Right hindlimb (tissue), 1 donor: Measurements from ENCODE around the gene PAEP.

Experiments used
- DNase-seq: peaks from one replicate; pipeline ENCODE4 v3.0.0-alpha.2; 2018

Gene PAEP

DNA sequence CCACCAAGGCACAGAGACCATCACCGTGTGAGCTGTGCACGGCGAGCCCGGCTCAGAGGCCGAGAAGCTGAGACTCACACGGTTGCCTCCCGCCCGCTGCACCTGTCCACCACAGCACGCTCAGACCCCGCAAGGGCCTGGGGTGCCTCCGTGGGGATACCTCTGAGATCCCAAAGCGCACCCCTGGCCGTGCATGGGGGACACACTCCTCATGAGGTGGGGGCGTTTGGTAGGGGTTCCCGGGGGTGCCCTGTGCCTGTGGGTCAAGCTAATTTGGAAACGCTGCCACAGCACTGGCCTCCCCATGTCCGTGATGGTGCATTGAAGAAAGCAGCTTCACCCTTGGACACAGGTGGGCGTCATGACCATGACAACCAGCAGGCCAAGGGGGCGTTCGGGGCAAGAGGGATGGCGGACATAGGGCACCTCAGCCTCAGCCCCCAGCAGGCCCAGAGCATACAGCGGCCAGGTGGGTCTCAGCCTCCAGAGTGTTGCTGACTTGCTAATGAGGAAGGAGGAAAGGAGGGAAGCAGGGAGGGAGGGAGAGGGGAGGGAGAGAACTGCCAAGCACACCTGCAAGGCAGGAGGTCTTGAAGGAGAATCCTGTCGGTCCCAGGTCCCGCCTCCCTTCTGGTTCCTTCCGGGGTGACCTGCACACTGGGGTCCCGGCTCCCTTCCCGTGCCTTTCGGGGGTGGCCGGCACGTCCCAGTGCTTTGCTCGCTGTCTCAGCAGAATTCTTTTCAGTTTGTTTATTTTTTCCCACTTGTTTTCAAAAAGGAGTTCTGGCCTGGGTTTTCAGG lies 43.1 kb downstream of the PAEP start:
- DNase-seq, result no peak

DNA sequence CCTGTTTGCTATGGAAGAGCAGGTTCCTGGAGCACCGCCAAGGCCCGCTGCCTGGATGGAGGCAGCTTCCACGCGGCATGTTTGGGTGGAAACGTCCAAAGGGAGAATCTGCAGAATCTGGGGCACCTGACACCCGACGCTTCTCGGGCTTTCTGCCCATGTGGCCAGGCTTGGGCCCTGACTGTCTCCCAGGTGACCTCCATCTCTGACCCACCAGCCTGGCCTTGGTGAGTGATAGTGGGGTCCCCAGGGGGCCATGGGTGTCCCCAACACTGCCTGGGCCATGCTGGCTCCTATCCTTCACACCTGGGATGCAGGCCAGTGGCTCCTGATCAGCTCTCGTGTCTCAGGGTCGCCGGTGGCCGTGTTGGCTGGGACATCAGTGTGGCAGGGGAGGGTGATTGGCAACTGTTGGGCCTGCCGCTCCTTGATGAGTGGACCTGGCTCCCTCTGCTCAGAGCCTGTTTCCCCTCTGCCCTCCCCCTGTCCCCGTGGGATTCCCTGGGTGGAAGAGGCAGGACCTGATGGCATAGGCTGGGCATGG lies 43.8 kb downstream of the PAEP start:
- no peak for DNase-seq

DNA sequence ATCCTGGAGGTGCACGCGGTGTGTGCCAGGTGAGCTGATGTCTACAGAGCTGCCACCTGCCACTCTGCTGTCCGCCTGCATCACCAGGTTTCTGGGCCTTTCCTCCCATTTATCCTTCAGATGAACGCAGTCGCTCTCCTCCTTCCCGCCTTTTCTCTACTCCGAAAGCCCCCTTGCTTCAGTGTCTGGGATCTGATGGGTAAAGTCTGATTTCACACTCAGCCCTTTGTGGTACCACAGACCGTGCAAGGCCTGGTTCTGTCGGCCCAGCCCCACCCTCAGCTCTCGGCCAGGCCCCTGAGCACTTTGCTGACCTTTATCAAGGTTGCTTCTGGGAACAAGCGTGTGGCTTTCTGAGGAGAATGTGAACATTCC lies 45.3 kb downstream of the PAEP start:
- DNase-seq, result no peak

DNA sequence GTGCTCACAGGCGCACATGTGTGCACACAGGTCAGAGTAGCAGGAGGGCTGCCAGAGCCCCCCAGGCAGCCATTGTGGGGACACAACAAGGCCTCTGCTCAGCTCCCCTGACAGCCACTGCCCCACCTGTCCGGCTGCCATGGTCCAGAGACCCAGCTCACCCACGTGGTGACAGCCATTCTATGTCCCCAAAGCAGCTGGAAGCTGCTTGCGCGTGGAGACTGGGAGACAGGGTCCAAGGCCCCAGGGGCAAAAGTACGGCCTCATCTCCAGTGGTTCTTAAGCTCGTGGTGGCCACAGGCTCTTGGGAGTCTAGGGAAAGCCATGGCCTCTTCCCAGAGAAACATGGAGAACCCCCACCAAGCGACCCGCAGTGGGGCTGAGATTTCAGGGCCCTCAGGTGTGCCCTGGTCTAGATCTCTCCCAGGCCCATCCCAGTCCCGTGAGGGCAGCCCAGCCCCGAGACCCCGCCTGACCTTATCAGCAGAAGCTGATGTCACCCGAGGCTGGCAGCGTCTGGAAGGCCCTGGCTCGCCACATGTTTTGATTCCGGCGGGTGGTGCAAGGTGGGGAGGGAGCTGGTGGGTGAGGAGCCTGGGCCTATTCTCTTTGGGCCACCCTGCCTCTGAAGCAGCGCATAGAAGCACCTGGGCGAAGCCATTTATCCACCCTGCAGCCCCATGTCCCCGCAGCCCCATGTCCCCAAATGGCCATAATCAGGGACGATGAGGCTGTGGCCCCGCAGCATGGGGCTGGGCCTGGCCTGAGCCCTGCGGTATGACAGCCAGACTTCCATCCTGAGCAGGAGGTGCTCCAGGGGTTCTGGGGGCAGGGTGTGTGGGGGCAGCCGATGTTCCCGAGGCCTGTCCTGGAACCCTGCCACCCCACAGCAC lies 46.1 kb downstream of the PAEP start:
- no peak for DNase-seq

DNA sequence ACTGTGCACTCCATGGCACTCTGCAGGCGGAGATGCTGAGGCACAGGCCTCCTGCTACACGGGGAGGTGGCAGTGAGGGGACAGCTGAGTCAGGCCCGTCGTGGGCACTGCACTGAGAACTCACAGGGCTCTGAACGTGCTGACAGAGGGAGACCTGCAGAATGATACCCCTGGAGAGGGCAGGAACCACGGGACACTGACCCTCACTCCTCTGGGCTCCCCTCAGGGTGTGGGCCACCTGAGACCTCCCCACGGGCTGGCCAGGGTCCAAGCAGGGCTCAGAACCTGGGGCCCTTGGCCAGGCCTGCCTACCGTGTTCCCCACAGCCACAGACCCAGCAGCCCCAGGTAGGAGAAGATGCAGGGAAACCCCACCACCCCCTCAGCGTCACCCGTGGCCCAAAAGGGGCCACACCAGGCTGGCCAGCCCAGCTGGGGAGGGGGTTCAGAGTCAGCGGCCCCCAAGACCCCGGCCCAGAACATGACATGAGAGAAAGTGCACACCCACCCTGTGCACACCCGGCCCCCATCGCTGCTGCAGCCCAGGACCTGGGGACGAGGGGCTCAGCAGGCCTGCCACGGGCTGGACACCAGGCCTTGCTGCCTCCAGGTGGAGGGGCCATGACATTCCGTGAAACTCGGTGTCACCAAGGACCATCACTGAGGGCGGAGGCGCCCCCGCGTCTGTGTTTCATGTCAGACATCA lies 46.9 kb downstream of the PAEP start:
- no peak for DNase-seq

DNA sequence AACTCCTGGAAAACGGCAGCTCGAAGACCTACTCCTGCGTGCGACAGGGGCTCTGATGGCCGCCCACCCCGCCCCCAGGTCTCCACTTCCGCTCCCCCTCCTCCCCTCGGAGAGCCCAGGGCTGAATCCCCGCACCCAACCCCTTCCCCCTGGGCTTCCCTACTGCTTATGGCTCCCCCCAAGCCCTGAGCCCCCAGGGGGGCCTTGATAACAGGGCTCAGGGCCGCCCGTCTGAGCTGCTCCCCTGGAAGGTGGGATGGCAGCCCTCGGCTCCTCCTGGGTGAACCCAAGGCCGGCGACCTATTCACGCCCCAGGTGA lies 47.4 kb downstream of the PAEP start:
- no peak for DNase-seq

DNA sequence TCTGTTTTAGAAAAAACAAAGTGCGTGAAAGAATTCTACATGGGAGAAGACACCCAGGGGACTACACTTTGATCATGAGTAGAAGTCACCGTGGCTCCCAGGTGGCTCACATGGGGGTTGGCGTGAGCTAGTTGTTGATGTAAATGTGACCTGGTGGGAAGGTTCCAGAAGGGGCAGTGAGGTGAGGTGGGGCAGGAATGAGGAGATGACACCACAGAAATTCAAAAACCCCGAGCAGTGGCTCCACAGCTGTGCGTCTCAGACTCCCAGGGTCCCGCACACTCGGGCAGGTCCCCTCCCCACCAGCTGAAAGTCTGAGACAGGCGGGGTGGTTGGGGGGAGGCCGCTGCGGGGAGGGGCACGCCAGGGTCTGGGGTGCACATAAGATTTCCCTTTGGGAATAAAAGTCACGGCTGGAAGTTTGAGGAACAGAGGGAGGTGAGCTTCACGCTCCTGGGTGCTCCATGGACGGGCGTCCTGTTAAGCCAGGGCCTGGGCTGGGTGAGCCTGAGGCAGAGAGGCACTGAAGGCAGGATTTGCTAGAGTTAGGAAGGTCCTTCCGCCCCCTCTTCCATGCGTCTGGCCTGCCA lies 47.9 kb downstream of the PAEP start:
- no peak for DNase-seq

DNA sequence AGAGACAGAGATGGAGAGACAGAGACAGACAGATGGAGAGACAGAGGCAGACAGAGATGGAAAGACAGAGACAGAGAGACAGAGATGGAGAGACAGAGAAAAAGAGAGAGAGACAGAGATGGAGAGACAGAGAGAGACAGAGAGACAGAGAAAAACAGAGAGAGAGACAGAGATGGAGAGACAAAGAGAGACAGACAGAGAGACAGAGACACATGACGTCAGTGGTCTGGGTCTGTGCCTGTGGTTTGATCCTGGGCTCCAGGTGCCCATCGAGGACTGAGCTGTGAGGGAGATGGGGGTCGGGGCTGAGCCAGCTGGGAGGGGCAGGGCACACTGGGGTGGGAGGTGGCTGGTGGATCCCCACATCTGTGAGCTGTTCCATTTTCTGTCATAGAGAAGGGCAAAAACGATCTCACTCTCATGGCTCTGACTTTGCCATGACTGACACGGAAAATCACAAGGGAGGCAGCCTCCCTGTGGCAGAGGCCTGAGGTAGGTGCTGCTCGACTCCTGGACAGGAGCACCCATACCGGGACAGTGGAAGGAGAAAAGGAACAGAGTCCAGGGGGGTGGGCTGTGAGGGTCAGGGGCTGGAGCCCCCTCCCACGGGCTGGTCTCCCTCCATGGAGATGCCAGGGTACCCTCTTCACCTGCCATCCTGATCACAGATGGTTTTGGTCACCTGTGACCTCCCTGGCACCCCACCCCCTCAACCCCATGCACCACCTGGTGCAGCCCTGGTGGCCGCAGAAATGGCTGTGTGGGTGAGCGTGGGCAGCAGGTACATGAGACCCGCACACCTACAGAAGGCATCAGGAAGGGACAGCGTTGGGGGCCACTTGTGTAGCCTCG lies 49.0 kb downstream of the PAEP start:
- DNase-seq, result no peak

DNA sequence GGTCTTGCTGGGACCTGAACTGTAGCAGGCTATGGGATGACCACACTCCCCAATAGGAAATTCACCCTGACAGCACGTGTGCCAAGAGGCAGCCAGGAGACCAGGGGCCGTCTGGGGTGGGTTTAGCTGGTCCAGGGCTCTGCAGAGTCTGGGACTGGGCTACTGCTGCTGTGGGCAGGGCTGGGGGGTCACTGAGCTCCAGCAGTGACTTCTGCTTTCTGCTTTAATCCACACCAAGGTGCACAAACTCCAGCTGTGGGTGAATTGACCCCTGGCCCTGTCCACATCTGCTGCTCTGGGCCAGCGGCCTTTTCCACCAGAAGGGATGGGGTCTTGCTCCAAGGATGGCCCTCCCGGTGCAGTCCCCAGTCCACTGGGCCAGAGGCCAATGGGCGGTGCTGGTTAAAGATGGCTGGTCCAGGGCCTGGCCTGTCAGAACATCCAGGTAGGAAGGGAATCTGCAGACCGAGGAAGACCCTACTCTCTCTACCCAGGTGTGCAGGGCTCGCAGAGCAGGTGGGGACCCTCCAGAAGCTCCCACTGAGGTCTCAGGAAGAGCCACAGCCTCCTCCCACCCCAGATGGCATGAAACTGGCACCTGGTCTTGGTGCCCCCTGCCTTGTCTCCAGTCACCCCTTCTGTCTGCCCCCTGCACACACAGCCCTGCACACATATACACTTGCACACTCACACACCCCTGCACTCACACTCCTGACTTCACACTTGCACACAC lies 49.8 kb downstream of the PAEP start:
- no peak for DNase-seq

DNA sequence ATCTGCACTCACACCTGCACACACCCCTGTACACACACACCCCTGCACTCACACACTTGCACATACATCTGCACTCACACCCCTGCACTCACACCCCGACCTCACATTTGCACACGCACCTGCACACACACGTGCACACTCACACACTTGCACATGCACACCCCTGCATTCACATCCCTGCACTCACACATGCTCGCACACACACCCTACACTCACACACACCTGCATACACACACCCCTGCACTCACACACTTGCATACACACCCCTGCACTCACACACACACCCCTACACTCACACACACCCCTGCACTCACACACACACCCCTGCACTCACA lies 50.3 kb downstream of the PAEP start:
- no peak for DNase-seq

DNA sequence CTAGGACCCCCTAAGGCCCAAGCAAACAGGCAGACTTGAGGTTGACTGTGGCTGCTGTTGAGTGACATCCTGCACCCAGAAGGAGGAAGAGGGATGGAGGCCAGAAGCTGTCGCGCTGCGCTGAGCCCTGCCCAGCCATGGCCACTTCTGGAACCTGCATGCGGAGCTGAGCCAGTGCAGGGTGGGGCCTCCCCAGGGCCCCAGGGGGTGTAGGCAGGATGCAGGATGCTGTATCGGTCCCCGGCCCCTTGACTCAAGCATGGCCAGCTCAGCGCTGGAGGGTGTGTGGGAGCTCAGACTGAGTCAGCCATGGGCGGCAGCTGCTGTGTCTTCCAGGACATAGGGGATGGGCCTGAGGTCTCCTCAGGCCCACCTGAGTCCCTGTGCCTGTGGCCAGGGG lies 50.9 kb downstream of the PAEP start:
- no peak for DNase-seq

DNA sequence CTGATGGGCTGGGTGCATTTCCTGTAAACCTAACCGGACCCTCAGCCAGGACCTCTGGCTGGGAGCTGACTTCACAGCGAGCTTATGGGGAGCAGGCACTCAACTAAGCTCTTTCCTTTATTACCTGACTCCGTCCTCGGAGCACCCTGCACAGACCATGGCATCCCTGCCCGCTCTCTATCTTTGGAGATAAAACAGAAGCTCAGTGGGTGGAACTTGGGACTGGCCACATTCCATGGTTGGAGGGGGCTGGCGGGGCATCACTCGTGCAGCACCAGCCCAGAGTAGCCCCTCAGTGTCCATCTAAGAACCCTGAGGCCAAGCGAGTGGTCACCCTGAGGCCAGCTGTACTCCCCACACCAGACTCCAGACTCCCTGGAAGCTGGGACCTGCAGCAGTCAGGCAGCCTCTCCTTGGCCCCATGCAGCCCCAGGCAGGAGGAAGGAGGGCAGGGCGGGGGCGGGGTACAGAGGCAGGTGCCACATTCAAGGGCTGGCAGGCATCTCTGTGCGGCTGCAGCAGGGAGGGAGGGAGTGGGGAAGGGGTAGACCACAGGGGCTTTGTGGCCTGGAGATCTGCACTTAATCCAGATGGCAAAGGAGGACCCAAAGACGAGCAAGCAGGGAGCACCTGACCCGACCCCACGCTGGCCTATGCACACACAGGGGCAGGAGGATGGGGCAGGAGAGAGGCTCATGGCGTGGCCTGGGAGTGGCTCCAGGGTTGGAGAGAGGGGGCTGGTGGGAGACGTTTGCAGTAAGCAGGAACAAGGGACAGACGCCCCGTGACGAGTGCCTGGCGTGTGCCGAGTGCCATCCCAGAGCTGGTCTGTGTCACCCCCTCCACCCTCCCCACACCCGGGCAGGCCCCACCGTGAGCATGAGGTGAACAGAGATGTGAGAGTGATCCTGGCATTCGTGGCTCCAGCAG lies 51.7 kb downstream of the PAEP start:
- DNase-seq, result no peak

DNA sequence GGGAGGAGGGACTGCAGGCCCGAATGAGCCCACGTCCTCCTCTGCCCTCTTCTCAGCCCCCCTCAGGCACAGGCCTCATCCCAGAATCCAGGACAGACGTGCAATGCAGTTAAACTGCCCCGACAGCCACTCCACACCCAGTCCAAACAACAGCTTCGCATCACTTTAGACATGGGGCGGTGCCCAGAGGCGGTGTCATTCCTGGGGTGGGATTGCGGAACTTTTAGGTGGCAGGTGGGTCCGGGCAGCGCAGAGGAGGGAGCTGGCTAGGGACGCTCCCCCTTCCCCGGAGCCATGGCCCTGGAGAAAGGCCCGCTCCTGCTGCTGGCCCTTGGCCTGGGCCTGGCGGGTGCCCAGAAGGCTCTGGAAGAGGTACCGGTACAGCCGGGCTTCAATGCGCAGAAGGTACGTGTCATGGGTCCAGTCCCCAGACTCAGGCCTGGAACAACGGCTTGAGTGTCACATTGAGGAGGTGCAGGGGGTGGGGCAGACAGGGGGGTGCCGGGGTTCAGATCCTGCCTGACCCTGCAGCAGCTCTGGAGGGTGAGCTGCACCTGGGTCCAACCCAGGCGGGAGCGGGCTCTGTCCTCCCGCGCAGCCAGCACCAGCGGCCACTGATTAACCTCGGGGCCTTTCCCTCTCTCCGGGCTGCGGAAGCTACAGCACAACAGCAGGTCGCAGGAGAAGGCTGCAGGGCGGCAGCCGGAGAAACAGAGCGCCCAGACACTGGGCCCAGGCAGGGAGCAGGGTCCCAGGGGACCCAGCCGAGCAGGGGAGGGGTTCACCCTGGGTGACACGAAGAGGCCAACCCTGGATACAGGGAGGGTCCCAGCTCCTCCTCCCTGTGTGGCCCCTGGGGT lies 52.6 kb downstream of the PAEP start:
- no peak for DNase-seq

DNA sequence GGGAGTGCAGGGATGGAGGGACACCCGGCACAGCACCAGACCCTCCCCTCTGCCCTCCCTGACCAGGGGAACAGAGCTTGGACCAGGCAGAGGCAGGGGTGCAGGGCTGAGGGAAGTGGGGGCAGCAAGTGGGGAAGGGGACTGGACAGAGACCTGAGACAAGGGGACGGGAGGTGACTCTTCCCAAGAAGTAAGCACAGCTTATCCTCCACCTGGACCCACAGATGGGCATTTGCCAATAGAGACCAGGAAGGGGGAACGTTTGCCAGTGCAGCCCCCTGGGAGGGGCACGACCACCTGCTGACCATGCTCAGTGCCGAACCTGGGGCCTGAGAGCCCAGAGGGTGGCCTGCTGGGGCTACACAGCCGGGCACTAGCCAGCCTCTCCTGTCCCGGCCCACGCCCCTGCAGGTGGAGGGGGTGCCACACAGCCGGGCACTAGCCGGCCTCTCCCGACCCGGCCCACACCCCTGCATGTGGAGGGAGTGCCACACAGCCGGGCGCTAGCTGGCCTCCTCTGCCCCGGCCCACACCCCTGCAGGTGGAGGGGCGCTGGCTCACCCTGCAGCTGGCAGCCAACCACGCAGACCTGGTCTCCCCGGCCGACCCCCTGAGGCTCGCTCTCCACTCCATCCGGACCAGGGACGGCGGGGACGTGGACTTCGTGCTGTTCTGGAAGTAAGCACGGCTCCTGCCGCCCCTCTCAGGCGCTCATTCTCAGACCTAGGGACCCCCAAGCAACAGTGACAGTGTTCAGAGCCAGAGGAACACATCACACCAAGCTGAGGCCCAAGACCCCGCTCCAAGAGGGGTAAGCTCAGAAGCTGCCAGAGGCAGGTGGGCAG lies 53.5 kb downstream of the PAEP start:
- no peak for DNase-seq

DNA sequence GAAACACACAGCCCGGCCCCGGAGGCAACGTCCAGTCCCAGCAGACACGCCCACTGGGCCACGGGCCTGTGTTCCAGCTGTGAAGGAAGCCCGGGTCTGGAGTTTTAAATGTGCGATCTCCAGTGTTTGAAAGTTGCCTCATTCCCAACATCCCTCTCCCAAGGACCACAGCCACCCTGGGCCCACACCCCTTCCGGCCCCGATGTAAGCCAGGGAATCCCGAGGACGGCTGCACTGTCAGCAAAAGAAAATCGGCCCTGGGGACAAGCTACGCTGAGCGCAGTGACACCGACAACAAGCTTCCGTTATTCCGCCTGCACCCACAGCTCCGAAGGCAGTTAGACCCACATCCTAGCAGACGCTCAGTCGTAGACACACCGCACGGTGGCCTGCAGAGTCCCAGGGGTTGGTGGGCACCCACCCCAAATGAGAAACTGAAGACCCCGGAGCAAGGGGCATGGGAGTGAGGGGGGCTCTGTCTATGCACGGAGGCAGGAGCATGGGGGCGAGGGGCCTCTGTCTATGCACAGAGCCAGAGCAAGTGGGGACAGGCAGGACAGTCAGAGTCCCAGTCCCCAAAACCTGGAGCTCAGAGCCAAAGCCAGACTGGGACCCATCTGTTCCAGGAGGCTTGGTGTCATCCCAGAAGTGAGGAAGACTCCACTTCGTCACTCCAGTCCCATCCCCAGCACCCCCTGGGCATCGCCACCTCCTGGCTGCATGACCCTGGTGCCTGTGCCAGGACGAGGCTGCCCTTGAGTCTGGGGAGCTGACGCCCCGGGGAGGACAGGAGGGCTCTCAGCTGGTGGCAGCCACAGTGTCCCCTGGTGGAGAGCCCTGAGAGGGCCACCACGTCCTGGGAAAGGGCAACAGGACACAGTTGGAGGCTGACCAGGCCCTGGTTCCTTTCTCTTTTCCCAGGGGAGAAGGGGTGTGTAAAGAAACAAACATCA lies 54.4 kb downstream of the PAEP start:
- no peak for DNase-seq
